HG03135 (cell line): ENCODE measurements around the gene WDR62.

Source experiments
- ATAC-seq: cut with Tn5 transposase; IDR thresholded peaks from one replicate; pipeline ENCODE4 v1.9.1; 2021; ENCODE audit warnings: mild to moderate bottlenecking, moderate library complexity; ENCODE audit not compliant: unreplicated experiment

WDR62 gene

GRCh38 chr19:36054733-36055686, at the start of gene WDR62:
Gene WDR62 (plus strand): TSS chr19:36054897. CDS start chr19:36054972, 75 bp downstream.
- ATAC-seq = peak; percentile 65

DNA sequence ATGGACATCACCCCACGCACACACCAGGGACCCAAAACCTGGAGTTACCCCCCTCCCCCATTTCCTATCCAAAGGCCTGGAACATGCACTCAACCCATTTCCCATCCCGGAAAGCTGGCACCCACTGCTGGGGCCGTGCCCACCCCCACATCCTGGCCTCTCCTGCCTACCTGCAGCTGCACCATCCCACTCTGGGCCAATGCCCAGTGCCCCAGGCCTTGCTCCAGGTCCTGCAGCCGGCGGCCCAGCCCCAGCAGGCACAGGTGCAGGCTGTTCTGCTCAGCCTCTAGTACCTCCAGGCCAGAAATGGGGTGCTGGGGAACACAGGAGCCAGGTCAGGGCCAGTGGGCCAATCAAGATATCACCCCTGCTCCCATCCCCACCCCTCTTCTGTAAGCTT, 47.7 kb upstream of the WDR62 start:
- no peak for ATAC-seq

- no peak for ATAC-seq
Measured at GRCh38 chr19:36008336-36008978, 46.2 kb upstream of the WDR62 start, which contains the start of gene SYNE4. Gene SYNE4 (minus strand): TSS chr19:36008813. CDS start chr19:36008681, 132 bp downstream.

- ATAC-seq = no peak
Measured at GRCh38 chr19:36009220-36009619, 45.5 kb upstream of the WDR62 start.

DNA sequence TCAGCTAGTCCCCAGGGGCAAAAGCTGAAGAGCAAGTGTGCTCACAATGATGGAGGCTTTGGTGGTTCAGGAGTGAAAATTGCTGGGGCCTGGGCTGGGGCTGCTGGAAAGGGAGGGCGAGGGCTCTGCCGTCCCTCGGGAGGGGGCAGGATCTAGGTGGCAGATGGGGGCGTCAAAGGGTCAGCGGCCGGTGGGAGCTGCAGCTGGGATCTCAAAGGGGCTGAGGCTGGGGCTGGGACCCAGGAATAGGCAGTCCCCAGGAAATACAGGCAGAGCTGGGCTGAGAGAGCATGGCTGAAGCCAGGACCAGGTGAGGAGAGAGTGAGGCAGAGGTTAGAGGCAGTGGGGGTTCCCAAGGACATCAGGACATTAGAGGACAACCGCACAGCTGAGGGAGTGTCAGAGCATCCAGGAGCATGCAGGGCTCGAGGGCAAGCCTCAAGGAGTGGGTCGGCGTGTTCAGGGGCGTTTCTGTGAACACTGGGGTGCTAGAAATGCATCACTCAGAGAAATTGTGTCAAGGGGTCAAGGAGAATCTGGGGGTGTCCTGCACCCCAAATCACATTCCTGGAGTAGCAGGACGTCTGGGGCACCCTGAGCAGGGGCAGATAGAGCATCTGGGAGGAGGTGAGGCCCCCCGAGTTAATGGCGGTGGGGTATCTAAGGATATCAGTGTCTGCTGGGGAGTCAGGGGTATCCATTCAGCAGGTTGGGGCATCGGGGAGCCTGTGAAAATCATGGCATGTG, 44.9 kb upstream of the WDR62 start:
- no peak for ATAC-seq

DNA sequence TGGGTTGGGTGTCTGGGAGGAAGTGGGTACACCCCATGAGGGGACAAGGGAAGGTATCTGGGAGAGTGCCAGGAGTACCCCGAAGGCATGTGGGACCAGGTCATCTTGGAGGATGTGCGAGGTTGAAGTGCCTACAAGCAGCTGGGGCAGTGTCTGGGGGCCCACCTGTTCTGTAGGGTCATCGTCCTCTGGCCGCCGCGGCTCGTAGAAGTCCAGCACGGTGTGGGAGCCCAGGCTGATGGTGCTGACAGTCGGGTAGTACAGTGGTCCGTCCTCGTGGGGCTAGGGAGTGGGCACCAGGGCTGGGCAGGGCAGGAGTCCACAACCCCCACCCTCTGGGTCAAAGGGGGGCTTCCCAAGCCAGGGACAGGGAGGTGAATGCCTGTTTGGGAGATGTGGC, 44.3 kb upstream of the WDR62 start:
- no peak for ATAC-seq

GRCh38 chr19:36013280-36014011, 41.3 kb upstream of the WDR62 start:
- no peak for ATAC-seq

GRCh38 chr19:36014012-36014924, 40.4 kb upstream of the WDR62 start, which contains the start of gene ALKBH6:
Gene ALKBH6 (minus strand): TSS chr19:36014213. CDS start chr19:36013397, 816 bp downstream.
- ATAC-seq = peak; percentile 97

DNA sequence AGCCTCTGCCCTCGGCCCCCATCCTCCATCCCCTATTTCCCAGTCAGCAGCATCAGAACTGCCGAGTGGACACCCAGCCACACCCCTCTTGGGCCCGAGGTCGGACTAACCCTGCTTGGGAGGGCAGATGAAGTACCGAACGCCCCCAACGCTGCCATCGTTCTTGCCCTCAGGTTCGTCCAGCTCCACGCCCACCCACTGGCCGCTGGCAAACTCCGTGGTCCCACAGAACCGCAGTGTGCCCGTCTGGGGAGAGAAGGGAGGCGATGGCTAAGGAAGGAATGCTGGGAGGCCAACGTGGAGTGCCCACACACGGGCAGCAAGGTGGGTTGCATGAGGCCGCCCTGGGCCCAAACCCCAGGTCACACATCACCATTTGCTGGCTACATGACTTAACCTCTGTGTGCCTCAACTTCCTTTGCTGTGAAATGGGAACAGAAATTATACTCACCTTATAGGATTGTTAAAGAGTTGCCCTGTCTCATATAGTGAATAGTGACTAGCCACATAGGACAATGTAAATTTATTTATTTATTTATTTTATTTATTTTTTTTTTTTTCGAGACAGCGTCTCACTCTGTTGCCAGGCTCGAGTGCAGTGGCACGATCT, 35.5 kb upstream of the WDR62 start:
- ATAC-seq = no peak

GRCh38 chr19:36023432-36023831, 31.3 kb upstream of the WDR62 start:
- ATAC-seq = no peak

GRCh38 chr19:36025541-36025940, 29.2 kb upstream of the WDR62 start:
- ATAC-seq = no peak

- no peak for ATAC-seq
Measured at GRCh38 chr19:36026091-36026876, 28.4 kb upstream of the WDR62 start.

DNA sequence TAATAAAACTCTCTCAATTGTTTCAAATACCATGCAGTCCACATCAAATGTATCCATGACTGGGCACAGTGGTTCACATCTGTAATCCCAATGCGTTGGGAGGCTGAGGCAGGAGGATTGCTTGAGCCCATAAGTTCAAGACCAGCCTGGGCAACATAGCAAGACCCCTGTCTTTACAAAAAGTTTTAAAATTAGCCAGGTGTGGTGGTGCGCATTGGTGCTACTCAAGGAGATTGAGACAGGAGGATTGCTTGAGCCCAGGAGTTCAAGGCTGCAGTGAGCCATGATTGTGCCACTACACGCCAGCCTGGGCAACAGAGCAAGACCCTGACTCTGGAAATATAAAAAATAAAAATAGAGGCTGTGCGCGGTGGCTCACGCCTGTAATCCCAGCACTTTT, 27.0 kb upstream of the WDR62 start:
- no peak for ATAC-seq

- no peak for ATAC-seq
Measured at GRCh38 chr19:36028313-36029041, 26.2 kb upstream of the WDR62 start.

GRCh38 chr19:36030264-36031148, 24.2 kb upstream of the WDR62 start:
- ATAC-seq = no peak

DNA sequence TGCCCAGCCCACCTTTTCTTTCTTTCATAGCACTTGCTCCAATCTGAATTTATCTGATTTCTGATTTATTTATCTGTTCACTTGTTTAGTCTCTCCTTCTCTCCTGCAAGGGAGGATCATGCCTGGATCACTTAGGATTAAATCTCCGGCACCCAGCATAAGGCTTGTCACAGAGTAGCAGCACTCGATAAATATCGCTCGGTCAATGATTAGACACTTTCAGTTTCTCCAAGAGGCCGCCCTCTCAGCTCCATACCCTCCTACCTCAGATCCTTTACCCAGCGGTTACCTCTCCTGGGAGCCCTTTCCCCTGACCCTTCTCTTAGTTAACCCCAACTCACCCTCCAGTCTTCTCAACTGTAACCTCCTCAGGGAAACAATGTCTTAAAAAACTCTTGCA, 23.4 kb upstream of the WDR62 start:
- no peak for ATAC-seq
